Endodermal cell (in vitro differentiated cells): ENCODE results near the gene ZCCHC14. TPM values are rescaled to one million over a fixed set of nuclear protein-coding genes. Genes with fewer than 3 reads are reported as not detected.
A peak's percentile ranks its signal among the peaks of the same experiment; 100 is the strongest.
"Not testable (repeated sequence)": the region's sequence is repeated elsewhere in the genome, so short reads cannot be mapped to it uniquely, and the experiment has no call there.

Source experiments
- DNase-seq: peaks from one replicate; pipeline ENCODE4 v3.0.0-alpha.2; 2017
- H3K27ac ChIP-seq: 2 replicates; pipeline ENCODE4 v1.5.1; 2013; ENCODE audit warnings: mild to moderate bottlenecking, low read depth, low read length, moderate library complexity
- H3K27me3 ChIP-seq: 2 replicates; pipeline ENCODE4 v1.6.1; 2013; ENCODE audit warnings: mild to moderate bottlenecking, low read length, moderate library complexity; ENCODE audit not compliant: insufficient read depth, control insufficient read depth, poor library complexity, severe bottlenecking
- H3K36me3 ChIP-seq: 2 replicates; pipeline ENCODE4 v1.7.0; 2013; ENCODE audit warnings: mild to moderate bottlenecking, low read length, moderate library complexity; ENCODE audit not compliant: control insufficient read depth, insufficient read depth
- H3K4me1 ChIP-seq: one replicate; pipeline ENCODE4 v1.7.0; 2013; ENCODE audit warnings: low read length; ENCODE audit not compliant: control insufficient read depth, insufficient read depth
- H3K4me3 ChIP-seq: 2 replicates; pipeline ENCODE4 v1.5.1; 2013; ENCODE audit warnings: mild to moderate bottlenecking, low read length, moderate library complexity
- H3K9ac ChIP-seq: 2 replicates; pipeline ENCODE4 v1.6.1; 2013; ENCODE audit warnings: mild to moderate bottlenecking, low read length, moderate library complexity; ENCODE audit not compliant: poor library complexity, severe bottlenecking; ENCODE audit errors: extremely low read depth
- H3K9me3 ChIP-seq: 2 replicates; pipeline ENCODE4 v1.6.1; 2013; ENCODE audit warnings: mild to moderate bottlenecking, low read length, moderate library complexity; ENCODE audit not compliant: control insufficient read depth
- H3K27ac Mint-ChIP-seq: 2 replicates; pipeline ENCODE4 v1.8.0; 2020; ENCODE audit warnings: mixed read lengths
- H3K27me3 Mint-ChIP-seq: 2 replicates; pipeline ENCODE4 v1.8.0; 2021; ENCODE audit warnings: mild to moderate bottlenecking, mixed read lengths; ENCODE audit not compliant: insufficient read depth
- H3K36me3 Mint-ChIP-seq: 2 replicates; pipeline ENCODE4 v1.8.0; 2020; ENCODE audit warnings: low read depth, mixed read lengths
- H3K4me1 Mint-ChIP-seq: 2 replicates; pipeline ENCODE4 v1.8.0; 2020; ENCODE audit warnings: mixed read lengths
- H3K4me3 Mint-ChIP-seq: 2 replicates; pipeline ENCODE4 v1.8.0; 2020; ENCODE audit warnings: mild to moderate bottlenecking, moderate library complexity, mixed read lengths
- H3K9me3 Mint-ChIP-seq: 2 replicates; pipeline ENCODE4 v1.8.0; 2020; ENCODE audit warnings: mild to moderate bottlenecking, mixed read lengths
- WGBS, 2 experiments: methylation state at CpG; one replicate each; pipeline versions ENCODE4 v1.1.5 to v1.1.7; 2013; ENCODE audit warnings: missing lambda C conversion rate in 2 of 2, mixed read lengths in 1 of 2; ENCODE audit not compliant: insufficient coverage in 1 of 2, insufficient read length in 1 of 2; 5-methylcytosine and 5-hydroxymethylcytosine counted together
- total RNA-seq, 2 donors: library from RNA; stranded (reverse); fragmentation: NEBNext Ultra II Directional in 1 of 2; extraction: Animal tissue kit (Norgen Biotek cat#: 25700) in 1 of 2; gene quantifications; 2 replicates in 1 of 2; 3 replicates in 1 of 2; pipeline ENCODE4 v1.2.1, GENCODE V29; 2021
- TF ChIP-seq, protein P1 (sequence below): fragments of 200-600 bp; sonication (generic); conservative IDR thresholded peaks from 2 replicates; pipeline ENCODE4 v1.5.0; 2021; ENCODE audit warnings: antibody characterized with exemption, mild to moderate bottlenecking

ZCCHC14 gene
- total RNA-seq, 2 donors from 2014 or later = 27.3 to 33.7 TPM

DNA sequence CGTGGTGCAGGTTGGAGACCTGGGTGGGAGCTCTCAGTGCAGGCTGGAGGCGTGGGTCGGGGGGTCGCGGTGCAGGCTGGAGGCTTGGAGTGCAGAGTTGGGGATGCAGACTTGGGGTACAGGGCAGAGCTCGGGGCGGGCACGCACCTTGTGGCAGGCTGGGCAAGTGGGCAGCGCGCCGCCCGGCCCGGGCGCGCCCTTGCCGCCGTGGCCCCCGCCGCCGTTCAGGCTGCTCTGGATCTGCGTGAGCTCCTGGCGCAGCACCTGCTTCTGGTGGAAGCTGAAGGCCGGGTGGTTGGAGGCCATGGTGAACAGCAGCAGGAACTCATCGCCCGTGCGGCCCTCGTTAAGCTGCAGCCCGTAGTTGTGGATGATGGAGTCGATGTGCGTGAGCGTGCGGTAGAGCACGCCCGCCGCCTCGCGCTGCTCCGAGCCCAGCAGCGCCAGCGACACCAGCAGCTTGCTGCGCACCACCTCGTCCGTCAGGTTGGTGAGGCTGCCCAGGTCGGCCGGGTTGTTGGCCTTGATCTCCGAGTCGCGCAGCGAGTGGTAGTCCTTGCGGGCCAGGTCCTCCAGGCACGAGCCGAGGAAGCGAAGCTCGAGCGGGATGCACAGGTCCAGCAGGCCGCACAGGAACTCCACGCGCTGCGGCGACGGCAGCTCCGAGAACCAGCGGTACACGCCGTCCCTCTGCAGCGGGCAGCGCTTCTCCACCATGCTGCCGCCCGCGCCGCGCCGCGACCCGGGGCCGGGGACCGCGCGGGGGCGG lies 1.1 kb downstream of the ZCCHC14 start:
- Histone ChIP-seq H3K27ac (no peak overlapping the region), H3K36me3 (no peaks in the 10 kb centered on the region), H3K4me1 (peaks cover 3% of the 10 kb centered on the region), H3K9ac (peak overlapping the region; percentile 2), H3K9me3 (no peaks in the 10 kb centered on the region), H3K27me3 (no peaks in the 10 kb centered on the region), H3K4me3 (peak overlapping the region; percentile 75)
- Mint-ChIP-seq H3K27me3 (no peaks in the 10 kb centered on the region), H3K36me3 (peaks cover 4% of the 10 kb centered on the region), H3K4me3 (peak overlapping the region; percentile 72), H3K4me1 (peaks cover 30% of the 10 kb centered on the region), H3K27ac (peak overlapping the region; percentile 61), H3K9me3 (no peaks in the 10 kb centered on the region)
- TF ChIP-seq, protein P1, sequence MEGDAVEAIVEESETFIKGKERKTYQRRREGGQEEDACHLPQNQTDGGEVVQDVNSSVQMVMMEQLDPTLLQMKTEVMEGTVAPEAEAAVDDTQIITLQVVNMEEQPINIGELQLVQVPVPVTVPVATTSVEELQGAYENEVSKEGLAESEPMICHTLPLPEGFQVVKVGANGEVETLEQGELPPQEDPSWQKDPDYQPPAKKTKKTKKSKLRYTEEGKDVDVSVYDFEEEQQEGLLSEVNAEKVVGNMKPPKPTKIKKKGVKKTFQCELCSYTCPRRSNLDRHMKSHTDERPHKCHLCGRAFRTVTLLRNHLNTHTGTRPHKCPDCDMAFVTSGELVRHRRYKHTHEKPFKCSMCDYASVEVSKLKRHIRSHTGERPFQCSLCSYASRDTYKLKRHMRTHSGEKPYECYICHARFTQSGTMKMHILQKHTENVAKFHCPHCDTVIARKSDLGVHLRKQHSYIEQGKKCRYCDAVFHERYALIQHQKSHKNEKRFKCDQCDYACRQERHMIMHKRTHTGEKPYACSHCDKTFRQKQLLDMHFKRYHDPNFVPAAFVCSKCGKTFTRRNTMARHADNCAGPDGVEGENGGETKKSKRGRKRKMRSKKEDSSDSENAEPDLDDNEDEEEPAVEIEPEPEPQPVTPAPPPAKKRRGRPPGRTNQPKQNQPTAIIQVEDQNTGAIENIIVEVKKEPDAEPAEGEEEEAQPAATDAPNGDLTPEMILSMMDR = no peak
- peak; percentile 68 for DNase-seq
- 17 to 34% methylated on average over 28 to 79 of the region's 80 CpGs for WGBS, 2 experiments

DNA sequence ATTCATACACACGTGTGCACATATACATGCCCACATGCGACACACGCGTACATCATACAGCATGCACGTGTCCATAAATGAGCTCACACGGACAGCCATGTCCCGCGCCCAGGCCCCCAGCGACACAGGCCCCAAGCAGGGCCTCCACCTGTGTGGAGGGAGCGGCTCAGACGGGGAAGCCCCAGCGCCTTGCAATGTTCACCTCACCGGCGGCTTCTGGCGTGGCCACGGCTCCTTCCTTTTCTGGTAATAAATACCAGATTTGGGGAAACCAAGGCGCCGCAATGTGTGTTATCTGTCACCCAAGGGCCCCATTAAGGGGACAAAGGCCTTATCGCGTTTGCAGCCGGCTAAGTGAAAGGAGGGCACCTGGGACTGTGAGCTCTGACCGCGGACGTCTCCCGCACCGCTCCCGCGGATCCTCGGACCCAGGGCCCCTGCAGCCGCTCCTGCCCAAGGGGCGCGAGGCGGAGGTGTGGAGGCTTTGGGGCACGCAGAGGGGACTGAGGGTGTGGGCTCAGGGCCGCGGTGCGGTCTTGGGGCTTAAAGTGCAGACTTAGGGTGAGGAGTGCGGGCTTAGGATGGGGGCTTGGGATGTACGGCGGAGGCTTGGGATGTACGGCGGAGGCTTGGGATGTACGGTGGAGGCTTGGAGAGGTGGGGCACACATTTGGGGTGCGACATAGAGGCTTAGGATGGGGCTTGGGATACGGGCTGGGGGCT lies 1.9 kb downstream of the ZCCHC14 start:
- Mint-ChIP-seq H3K4me3 (peak overlapping the region; percentile 72), H3K27ac (peak overlapping the region; percentile 26), H3K4me1 (peaks cover 30% of the 10 kb centered on the region)
- peak overlapping the region; percentile 2 for H3K9ac ChIP-seq
- H3K9me3 Mint-ChIP-seq, H3K27me3 ChIP-seq, H3K27ac ChIP-seq, H3K36me3 Mint-ChIP-seq, H3K9me3 ChIP-seq, H3K36me3 ChIP-seq, H3K27me3 Mint-ChIP-seq, H3K4me1 ChIP-seq: not testable (repeated sequence)
- WGBS, 2 experiments = 59 to 70% methylated on average over 26 to 45 of the region's 45 CpGs
- peak overlapping the region; percentile 75 for H3K4me3 ChIP-seq
- peak; percentile 66 for DNase-seq

DNA sequence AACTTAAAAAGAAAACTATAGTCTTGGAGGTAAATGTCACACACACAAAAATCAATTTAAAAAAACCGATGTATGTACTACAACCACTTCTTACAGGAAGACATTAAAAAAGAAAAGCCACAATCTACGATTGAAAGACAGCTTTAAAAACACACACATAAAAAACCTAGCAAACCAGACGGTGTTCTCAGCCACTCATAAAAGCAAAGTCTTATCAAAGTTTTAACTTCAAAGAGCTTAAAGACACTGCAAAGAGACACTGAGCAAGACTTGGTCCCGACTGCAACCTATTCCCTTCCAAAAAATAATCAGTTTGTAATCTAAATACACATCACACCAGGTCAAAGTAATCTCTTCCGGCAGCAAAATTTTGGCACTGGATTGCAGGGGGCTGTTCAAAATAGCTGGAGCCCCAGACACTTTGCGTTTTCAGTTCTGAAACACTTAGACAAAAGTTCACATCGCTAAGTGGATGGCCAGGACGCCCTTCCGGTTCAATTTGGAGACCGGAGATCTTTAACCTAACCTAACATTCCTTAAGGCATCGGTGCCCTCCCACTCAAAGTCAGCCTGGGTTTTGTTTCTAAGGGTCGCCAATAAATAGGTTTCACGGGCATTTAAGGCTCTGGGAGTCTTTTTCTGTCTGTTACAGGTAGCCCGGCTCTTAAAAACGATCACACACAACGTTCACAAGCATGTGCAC lies 2.6 kb downstream of the ZCCHC14 start:
- no peaks in the 10 kb centered on the region for H3K9me3 ChIP-seq
- Mint-ChIP-seq H3K4me3 (peak overlapping the region; percentile 72), H3K36me3 (peaks cover 4% of the 10 kb centered on the region), H3K27me3 (no peaks in the 10 kb centered on the region), H3K9me3 (no peaks in the 10 kb centered on the region), H3K4me1 (peaks cover 36% of the 10 kb centered on the region), H3K27ac (peak overlapping the region; percentile 26)
- no peak overlapping the region for H3K9ac ChIP-seq
- peak overlapping the region; percentile 75 for H3K4me3 ChIP-seq
- no peak for DNase-seq
- no peaks in the 10 kb centered on the region for H3K27me3 ChIP-seq
- TF ChIP-seq, protein P1 = no peak
- no peak overlapping the region for H3K27ac ChIP-seq
- no peaks in the 10 kb centered on the region for H3K36me3 ChIP-seq
- H3K4me1 ChIP-seq = peaks cover 6% of the 10 kb centered on the region
- WGBS, 2 experiments = 72 to 74% methylated on average over 15 to 16 of the region's 16 CpGs
